SJCRH30 (cell line): ENCODE measurements around the gene RPTOR. TPM values are rescaled to one million over a fixed set of nuclear protein-coding genes. Genes with fewer than 3 reads are reported as not detected.

Experiments
- DNase-seq, 2 experiments: peaks; one replicate each; pipeline ENCODE4 v3.0.0-alpha.2; 2015 to 2020
- H3K27ac ChIP-seq: fragments of 250-450 bp; sonication (Bioruptor Pico); 2 replicates; pipeline ENCODE4 v1.5.1; 2020; ENCODE audit warnings: mild to moderate bottlenecking, moderate library complexity
- H3K27me3 ChIP-seq: fragments of 250-450 bp; sonication (Bioruptor Pico); 2 replicates; pipeline ENCODE4 v1.5.1; 2020; ENCODE audit warnings: mild to moderate bottlenecking, moderate library complexity
- H3K36me3 ChIP-seq: fragments of 250-450 bp; sonication (Bioruptor Pico); 2 replicates; pipeline ENCODE4 v1.5.1; 2020; ENCODE audit warnings: mild to moderate bottlenecking, moderate library complexity
- H3K4me1 ChIP-seq: fragments of 250-450 bp; sonication (Bioruptor Pico); 2 replicates; pipeline ENCODE4 v1.5.1; 2020; ENCODE audit warnings: mild to moderate bottlenecking, moderate library complexity
- H3K4me3 ChIP-seq: fragments of 250-450 bp; sonication (Bioruptor Pico); 2 replicates; pipeline ENCODE4 v1.5.1; 2020; ENCODE audit warnings: mild to moderate bottlenecking, moderate library complexity
- H3K9me3 ChIP-seq: fragments of 250-450 bp; sonication (Bioruptor Pico); replicated peaks from 2 replicates; pipeline ENCODE4 v1.5.1; 2020; ENCODE audit warnings: mild to moderate bottlenecking, moderate library complexity
- total RNA-seq: library from RNA; depleted of rRNA; stranded (reverse); fragments of >200 nt; shearing (Covaris generic); gene quantifications from 2 replicates; pipeline ENCODE4 v1.2.3, GENCODE V29; 2014

The RPTOR gene
- total RNA-seq, 1 experiment from 2014 or later: 43.6 TPM

DNA sequence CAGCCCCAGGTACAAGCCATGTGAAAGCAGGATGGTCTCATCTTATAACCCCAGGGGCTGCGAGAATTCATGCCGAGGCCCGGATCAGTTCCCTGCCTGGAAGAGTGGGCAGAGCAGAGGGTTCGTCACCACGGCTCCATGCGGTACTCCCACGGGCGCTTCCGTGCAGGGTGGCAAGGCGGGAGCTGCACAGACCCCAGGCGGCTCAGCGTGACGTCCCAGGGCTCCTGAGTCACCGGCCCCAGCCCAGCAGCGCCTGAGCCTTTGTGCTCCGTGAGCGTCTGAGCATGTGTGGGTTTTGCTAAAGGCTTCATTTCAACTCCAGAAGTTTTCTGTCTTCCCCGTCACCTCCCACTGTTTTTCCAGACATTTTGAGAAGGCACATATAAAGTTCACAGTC is 375.8 kb downstream of the RPTOR start:
- no peak overlapping the region for H3K4me3 ChIP-seq
- no peak overlapping the region for H3K27ac ChIP-seq
- no peak for DNase-seq
- H3K4me1 ChIP-seq: no peaks in the 10 kb centered on the region
- no peaks in the 10 kb centered on the region for H3K27me3 ChIP-seq
- no peaks in the 10 kb centered on the region for H3K9me3 ChIP-seq
- peaks cover 11% of the 10 kb centered on the region for H3K36me3 ChIP-seq

DNA sequence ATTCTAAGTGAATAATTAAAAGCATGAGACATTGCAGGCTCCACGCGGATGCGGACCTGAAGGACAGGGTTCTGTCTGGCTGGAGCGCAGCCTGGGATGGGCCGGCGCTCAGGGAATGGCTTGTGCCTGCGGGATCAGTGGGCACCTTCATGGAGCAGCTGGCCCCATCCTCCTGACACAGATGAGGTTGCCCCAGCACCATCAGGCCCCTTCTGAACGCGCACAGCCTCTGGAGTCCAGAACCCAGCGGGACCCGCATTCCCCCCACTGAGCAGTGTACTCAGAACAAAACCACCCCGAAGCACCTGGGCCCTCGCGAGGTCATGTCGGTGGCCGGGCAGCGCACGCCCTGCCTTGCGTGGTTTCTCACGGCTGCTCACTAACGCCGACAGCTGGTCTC is 376.5 kb downstream of the RPTOR start:
- DNase-seq: no peak
- Histone ChIP-seq H3K9me3 (no peaks in the 10 kb centered on the region), H3K27ac (no peak overlapping the region), H3K4me1 (no peaks in the 10 kb centered on the region), H3K27me3 (no peaks in the 10 kb centered on the region), H3K36me3 (peaks cover 13% of the 10 kb centered on the region), H3K4me3 (no peak overlapping the region)

DNA sequence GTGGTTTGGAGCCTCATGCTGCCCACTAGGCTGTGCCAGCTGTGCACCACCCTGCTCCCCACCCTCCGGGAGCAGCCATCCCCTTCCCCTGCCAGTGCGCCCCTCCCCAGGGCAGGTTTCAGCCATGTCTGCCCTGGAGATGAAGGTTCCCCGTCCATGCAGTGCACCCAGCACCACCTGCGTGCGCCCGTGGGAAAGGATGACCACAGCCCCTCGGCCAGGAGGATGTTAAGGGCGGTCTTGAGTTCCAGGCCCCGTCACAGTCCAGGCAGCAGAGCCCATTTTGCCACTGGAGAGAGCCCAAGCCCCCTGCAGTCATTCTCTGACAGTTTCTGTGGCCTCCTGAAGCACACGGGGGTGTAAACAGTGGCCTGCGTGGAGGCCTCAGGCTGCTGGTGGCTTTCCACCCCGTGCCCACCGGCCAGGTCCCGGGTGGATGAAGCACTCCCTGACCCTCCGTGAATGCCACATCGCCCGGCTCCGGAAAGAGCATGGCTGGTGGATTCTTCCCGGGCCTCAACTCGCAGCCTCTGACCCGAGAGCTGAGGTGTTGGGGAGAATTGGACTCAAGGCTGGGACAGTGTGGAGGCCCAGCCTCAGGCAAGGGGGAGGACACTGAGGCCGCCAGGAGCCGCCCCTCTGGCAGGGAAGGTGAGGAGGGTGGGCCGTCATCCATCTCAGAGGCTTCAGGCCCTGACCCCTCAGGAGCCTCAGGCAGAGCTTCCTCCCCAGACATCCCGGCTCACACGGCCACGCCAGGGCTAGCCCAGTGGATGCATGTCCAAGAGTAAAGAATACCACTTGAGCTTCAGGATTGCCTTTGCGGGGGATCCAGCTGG is 377.3 kb downstream of the RPTOR start:
- Histone ChIP-seq H3K36me3 (peaks cover 15% of the 10 kb centered on the region; the same call in 1 of the 2 replicates), H3K9me3 (no peaks in the 10 kb centered on the region), H3K4me1 (no peaks in the 10 kb centered on the region), H3K27ac (no peak overlapping the region), H3K27me3 (no peaks in the 10 kb centered on the region), H3K4me3 (no peak overlapping the region)
- no peak for DNase-seq

DNA sequence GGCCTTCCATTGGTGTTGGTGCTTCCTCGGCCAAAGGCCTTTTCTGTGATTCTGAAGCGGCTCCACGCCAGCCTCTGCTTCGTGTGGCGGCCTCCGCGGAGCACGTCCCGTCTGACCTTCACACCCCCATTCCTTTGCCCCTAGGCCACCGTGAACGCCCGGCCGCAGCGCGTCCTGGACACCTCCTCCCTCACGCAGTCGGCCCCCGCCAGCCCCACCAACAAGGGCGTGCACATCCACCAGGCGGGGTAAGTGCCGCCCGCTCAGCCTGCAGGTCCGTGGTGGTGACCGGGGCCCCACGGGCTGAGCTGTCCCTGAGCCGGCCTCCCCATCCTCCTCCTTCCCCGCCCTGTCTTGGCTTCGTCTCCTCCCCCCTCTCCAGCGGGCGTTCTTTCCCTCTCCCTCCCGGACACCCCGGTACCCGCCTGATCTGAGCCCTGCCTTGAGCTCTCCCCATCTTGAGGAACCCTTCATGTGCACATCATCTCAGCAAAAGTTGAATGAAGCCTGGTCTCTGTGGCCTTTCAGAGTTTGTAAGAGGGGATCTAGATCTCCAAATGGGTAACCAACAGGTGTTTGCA is 378.0 kb downstream of the RPTOR start:
- H3K4me1 ChIP-seq: no peaks in the 10 kb centered on the region
- no peaks in the 10 kb centered on the region for H3K27me3 ChIP-seq
- no peaks in the 10 kb centered on the region for H3K9me3 ChIP-seq
- no peak overlapping the region for H3K4me3 ChIP-seq
- peaks cover 15% of the 10 kb centered on the region; the same call in 1 of the 2 replicates for H3K36me3 ChIP-seq
- DNase-seq: no peak
- H3K27ac ChIP-seq: no peak overlapping the region

DNA sequence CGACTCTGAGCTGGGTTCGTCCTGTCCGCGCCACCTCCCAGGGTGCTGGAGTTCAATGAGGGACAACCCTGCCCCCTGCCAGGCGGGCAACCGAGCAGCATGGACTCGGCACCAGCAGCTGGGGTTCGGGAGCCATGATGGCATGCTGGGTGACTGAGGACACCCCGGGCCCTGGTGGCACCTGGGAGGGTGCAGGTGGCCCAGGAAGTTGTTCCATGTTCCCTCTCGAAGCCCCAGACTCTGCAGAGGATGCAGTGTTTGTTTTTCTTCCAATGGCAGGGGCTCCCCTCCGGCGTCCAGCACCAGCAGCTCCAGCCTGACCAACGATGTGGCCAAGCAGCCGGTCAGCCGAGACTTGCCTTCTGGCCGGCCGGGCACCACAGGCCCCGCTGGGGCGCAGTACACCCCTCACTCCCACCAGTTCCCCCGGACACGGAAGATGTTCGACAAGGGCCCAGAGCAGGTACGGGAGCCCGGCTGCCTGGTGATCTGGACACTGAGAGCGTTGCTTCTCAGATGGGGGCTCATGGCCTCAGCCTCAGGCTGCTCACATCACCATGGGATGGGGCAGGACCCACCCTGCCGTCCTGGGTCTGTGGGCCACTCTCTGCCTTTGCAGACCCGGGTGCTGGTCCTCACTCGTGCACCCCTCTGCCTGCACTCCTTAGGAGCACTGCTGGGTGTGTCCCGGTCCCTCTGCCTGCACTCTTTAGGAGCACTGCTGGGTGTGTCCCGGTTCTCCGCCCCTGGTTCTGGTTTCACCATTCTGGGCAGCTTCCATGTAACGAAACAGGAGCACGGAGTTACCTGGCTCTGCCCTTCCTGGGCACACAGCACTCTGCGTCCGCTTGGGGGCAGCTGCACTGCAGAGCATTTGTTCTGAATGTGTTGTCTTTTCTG is 378.8 kb downstream of the RPTOR start:
- H3K9me3 ChIP-seq: no peaks in the 10 kb centered on the region
- peaks cover 12% of the 10 kb centered on the region; the same call in 1 of the 2 replicates for H3K36me3 ChIP-seq
- H3K27me3 ChIP-seq: no peaks in the 10 kb centered on the region
- no peaks in the 10 kb centered on the region for H3K4me1 ChIP-seq
- no peak overlapping the region for H3K4me3 ChIP-seq
- no peak overlapping the region for H3K27ac ChIP-seq
- DNase-seq: no peak

DNA sequence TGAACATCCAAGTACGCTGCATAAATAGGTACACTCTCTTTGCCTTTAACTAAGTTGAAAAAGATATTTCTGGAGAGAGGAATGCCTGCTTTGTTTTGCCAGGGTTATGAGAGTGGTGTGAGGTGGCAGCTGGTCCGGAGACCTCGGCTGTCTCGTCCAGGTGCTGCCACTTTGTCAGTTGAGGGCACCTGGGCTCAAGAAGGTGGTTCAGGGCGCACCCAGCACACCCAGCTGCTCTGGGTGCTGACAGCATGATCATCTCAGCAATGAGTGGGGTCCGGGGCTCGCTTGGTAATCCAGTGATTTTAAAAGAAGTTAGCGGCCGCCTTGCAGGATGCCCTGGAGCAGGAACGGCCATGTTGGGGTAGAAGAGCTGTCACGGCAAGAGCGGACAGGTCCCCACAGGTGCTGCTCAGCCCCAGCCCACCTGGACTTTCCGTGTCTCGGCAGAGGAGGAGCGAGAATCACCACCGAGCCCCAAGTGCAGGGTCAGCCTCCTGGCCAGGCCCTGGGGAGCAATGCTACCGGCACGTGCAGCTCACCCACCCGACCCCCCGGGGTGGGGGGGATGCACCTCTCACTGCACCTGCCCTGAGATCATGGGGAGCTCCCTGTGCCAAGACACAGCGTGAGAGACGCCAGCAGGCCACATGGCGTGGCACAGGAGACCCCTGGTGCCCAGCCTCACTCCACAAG is 379.6 kb downstream of the RPTOR start:
- no peak overlapping the region for H3K27ac ChIP-seq
- H3K4me1 ChIP-seq: no peaks in the 10 kb centered on the region
- peaks cover 12% of the 10 kb centered on the region; the same call in 1 of the 2 replicates for H3K36me3 ChIP-seq
- no peaks in the 10 kb centered on the region for H3K27me3 ChIP-seq
- H3K9me3 ChIP-seq: no peaks in the 10 kb centered on the region
- no peak for DNase-seq
- H3K4me3 ChIP-seq: no peak overlapping the region

DNA sequence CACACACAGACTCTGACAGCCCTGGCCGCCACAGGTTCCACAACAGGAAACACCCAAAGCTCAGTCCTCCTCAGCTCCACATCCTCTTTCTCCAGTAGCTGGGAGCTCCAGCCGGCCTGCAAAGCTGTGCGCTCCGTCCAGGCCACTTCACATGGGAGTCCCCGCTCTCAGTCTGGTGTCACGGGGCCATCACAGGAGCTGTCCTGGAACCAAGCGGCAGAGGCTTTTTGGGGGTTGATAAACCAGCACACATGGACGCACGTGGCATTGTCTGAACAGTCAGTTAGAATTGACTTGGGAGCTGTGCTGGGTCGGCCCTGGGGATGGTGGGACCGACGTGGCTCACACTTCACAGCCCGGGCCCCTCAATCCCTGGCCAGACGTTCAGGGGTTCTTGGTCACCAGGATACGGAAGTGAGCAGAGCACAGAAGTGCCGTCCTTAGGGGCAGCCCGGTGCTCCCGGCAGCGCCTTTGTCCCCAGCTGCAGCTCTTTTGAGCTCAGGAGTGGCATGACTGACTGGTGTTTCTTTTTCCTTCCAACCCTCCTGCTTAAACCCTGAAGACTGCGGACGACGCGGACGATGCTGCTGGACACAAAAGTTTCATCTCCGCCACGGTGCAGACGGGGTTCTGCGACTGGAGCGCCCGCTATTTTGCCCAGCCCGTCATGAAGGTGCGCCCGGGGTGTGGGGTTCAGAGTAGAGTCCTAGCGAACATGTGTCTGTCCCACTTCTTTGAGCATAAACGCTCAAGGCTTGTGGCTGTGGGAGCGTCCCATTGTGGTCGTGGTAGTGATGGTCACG is 380.4 kb downstream of the RPTOR start:
- Histone ChIP-seq H3K4me3 (no peak overlapping the region), H3K9me3 (no peaks in the 10 kb centered on the region), H3K36me3 (peaks cover 12% of the 10 kb centered on the region; the same call in 1 of the 2 replicates), H3K4me1 (no peaks in the 10 kb centered on the region), H3K27me3 (no peaks in the 10 kb centered on the region), H3K27ac (no peak overlapping the region)
- no peak for DNase-seq

DNA sequence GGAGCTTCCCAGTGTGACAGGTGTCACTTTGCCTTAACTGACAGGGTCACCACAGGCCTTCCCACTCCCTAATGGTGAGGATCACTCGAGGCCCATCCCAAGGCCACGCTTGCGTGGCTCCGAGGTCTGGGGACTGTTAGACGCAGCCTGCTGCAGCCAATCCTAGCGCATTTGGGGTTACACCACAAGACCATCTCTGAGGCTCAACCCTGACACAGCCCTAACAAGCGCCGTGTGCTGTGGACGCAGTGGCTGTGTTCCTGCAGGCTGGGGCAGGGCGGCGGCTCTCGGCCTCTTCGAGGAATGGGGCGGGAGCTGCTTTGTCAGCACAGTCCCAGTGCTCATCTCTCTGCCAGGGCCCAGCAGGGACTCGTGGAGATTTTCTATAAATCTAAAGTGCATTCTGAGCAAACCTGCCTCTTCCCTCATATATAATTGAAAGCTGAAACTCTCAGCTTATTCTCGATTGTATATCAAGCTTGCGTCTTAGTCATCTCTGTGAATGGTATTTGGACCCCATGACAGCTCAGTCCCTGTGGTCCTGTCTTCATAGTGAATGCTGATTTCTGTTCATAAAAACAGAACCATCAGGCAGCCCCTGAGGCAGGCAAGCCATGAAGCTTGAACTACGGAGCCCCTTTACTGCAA is 381.2 kb downstream of the RPTOR start:
- H3K9me3 ChIP-seq: no peaks in the 10 kb centered on the region
- no peak overlapping the region for H3K4me3 ChIP-seq
- H3K27ac ChIP-seq: no peak overlapping the region
- no peaks in the 10 kb centered on the region for H3K4me1 ChIP-seq
- DNase-seq: no peak
- peaks cover 12% of the 10 kb centered on the region; the same call in 1 of the 2 replicates for H3K36me3 ChIP-seq
- H3K27me3 ChIP-seq: no peaks in the 10 kb centered on the region

DNA sequence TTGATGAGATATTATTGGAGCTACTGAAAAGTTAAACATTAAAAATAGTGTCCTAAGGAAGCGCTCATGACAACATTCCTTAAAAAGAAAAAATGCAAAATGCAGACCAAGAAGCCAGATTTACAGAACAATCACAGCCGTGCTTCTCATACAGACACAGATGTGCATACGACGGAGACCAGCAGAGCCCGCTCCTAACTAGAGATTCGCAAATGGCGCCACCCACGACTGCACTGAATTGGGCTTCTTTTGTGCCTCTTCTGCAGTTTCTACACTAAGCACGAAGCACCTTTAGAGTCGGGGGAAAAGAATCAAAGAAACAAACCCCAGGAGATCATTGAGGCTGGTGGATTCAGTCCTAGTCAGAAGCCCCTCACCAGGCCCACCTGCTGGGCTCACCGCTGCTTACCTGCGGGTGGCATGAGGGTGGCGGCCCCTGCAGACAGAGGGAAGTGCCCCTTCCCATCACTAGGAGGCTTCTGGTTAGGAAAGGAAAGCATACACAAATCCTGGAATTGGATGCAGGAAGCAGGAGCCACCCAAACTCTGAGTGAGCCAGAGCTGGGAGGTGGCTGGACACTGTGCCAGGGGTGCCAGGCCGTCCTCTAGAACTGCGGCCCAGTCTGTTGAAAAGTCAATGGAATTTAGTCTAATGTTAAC is 382.1 kb downstream of the RPTOR start:
- H3K27ac ChIP-seq: no peak overlapping the region
- peaks cover 4% of the 10 kb centered on the region; the same call in 1 of the 2 replicates for H3K4me1 ChIP-seq
- DNase-seq: no peak
- peaks cover 12% of the 10 kb centered on the region; the same call in 1 of the 2 replicates for H3K36me3 ChIP-seq
- no peak overlapping the region for H3K4me3 ChIP-seq
- no peaks in the 10 kb centered on the region for H3K9me3 ChIP-seq
- no peaks in the 10 kb centered on the region for H3K27me3 ChIP-seq

DNA sequence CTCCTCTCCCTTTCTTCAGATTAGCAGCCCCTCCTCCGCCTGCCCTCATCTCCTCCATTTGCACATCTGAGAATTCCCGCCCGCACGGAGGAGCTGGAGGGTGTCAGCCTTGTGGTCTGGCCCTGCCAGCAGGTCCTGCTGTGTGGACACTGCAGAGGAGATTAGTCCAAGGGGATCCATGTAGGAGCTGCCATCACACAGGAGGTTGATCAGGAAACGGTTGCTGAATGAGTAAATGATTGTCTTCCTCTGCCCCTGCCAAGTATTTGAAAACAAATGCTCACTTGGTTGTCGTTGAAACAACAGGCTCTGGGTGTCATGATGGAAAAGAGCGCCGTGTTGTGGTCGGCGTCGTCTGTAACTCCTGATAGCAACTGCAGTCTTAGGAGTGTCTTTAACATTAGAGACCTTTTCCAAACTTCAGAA is 383.2 kb downstream of the RPTOR start:
- H3K9me3 ChIP-seq: no peaks in the 10 kb centered on the region
- H3K4me3 ChIP-seq: no peak overlapping the region
- peaks cover 4% of the 10 kb centered on the region; the same call in 1 of the 2 replicates for H3K4me1 ChIP-seq
- peaks cover 12% of the 10 kb centered on the region; the same call in 1 of the 2 replicates for H3K36me3 ChIP-seq
- no peaks in the 10 kb centered on the region for H3K27me3 ChIP-seq
- H3K27ac ChIP-seq: no peak overlapping the region
- no peak for DNase-seq

DNA sequence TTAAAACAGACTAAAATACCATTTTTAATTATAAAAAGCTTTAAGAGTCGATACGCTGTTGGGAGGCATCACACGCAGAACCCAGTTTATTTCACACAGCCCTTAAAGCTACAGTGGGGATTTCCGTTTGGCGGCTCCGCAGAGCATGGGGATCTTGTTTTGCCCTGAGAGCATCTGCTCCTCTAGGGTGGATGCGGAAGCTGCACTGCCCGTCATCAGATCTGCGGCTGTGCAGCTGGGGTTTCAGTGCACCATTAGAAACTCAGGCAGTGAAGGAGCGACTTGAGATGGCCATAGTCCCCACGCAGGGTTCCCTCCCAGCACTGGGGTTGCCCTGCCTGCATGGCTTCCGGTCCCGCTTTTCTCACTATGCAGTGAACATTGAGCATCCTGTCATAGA is 384.8 kb downstream of the RPTOR start:
- DNase-seq: no peak

DNA sequence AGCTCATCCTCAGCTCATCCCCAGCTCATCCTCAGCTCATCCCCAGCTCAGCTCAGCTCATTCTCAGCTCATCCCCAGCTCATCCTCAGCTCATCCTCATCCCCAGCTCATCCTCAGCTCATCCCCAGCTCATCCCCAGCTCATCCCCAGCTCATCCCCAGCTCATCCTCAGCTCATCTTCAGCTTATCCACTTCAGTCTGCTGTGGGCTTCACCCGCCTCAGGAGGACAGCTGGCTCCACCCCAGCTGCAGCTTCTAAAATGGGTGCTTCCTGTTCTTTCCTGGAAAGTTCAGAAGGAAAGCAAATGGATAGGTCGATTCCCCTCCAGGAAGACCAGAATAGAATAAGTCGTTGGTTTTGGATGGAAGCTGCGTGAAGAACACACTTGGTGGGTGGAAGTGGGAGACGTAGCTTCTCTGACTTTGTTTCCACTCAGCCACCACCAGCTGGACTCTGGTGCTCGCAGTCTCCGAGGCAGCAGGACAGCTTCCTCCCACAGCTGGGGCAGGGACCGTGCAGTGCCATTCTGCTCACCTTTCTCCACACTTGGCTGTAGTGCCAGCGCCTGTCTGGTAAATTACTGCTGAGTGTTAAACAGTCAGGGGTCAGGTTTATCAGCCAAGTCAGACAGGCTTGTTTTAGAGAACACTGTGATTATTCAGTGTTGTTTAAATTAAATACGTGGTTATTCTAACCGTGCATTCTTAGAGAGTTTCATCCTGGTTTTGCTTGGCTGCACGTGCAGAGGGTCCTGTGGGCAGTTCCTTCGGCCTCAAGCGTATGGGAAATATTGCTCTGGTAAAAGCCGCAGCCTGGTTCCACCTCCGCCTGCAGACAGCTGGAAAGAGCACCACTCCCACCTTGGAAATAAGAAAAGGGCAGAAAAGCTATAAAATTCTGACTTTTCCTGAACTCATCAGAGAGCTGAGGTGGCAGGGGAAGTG is 386.0 kb downstream of the RPTOR start:
- H3K27me3 ChIP-seq: no peaks in the 10 kb centered on the region
- H3K4me1 ChIP-seq: peaks cover 4% of the 10 kb centered on the region; the same call in 1 of the 2 replicates
- no peak overlapping the region for H3K4me3 ChIP-seq
- no peak for DNase-seq
- peaks cover 6% of the 10 kb centered on the region; the same call in 1 of the 2 replicates for H3K36me3 ChIP-seq
- no peak overlapping the region for H3K27ac ChIP-seq
- no peaks in the 10 kb centered on the region for H3K9me3 ChIP-seq

More for the DNA sequence above, 384.8 kb downstream of the RPTOR start:
- no peaks in the 10 kb centered on the region for H3K9me3 ChIP-seq
- no peak overlapping the region for H3K4me3 ChIP-seq
- peaks cover 11% of the 10 kb centered on the region; the same call in 1 of the 2 replicates for H3K36me3 ChIP-seq
- no peak overlapping the region for H3K27ac ChIP-seq
- H3K27me3 ChIP-seq: no peaks in the 10 kb centered on the region
- peaks cover 4% of the 10 kb centered on the region; the same call in 1 of the 2 replicates for H3K4me1 ChIP-seq
